ENCODE measurements around the gene TASL. TPM values are rescaled to one million over a fixed set of nuclear protein-coding genes. Genes with fewer than 3 reads are reported as not detected.

TASL gene
- total RNA-seq, 1 experiment from 2014 or later = not detected

GRCh38 chrX:30538271-30538670, 39.3 kb downstream of the TASL start:
- H3K27me3 Mint-ChIP-seq (ENCODE audit: low read depth) = peaks cover 2% of the 10 kb centered on the region; the same call in 1 of the 2 replicates
- H3K4me3 Mint-ChIP-seq = no peak overlapping the region
- no peaks in the 10 kb centered on the region for H3K79me1 ChIP-seq (ENCODE audit: insufficient read depth, low read depth, low read length, poor library complexity, severe bottlenecking)
- no peak overlapping the region for H3K4ac ChIP-seq (ENCODE audit: low read depth, low read length)
- no peak overlapping the region for H4K5ac ChIP-seq (ENCODE audit: insufficient read length, low read depth, low read length)
- no peak overlapping the region for H2AK5ac ChIP-seq (ENCODE audit: insufficient read length, low read length)
- no peak overlapping the region for H3K14ac ChIP-seq (ENCODE audit: insufficient read depth, low read length)
- H3K27me3 ChIP-seq (ENCODE audit: insufficient read depth, low read length) = no peaks in the 10 kb centered on the region
- no peaks in the 10 kb centered on the region for H3K4me1 ChIP-seq (ENCODE audit: insufficient read depth, low read length)
- no peaks in the 10 kb centered on the region for H3K9me3 ChIP-seq (ENCODE audit: control insufficient read depth, low read depth, low read length)
- H3K23ac ChIP-seq (ENCODE audit: insufficient read length, low read depth, low read length) = no peak overlapping the region
- H3K79me2 ChIP-seq (ENCODE audit: insufficient read depth, low read length) = no peaks in the 10 kb centered on the region
- H3K56ac ChIP-seq (ENCODE audit: insufficient read length, low read depth, low read length) = no peak overlapping the region
- H3K27ac Mint-ChIP-seq = no peak overlapping the region
- no peak overlapping the region for H4K8ac ChIP-seq (replicated peaks; ENCODE audit: insufficient read length, low read depth, low read length)
- no peaks in the 10 kb centered on the region for H3K23me2 ChIP-seq (ENCODE audit: insufficient read length, low read depth, low read length, poor library complexity, severe bottlenecking)
- H3K9ac ChIP-seq (ENCODE audit: extremely low read depth, insufficient read length, low read length) = no peak overlapping the region
- no peak for DNase-seq
- no peak for TF ChIP-seq CTCF (conservative IDR thresholded peaks at IDR 0.05)
- no peak overlapping the region for H2BK5ac ChIP-seq (ENCODE audit: insufficient read length, low read length)
- no peak overlapping the region for H2BK12ac ChIP-seq (ENCODE audit: insufficient read length, low read depth, low read length)
- WGBS (ENCODE audit: extremely low coverage, insufficient read length, low lambda C conversion rate) = no CpG with 5 or more reads among the region's 2 CpGs
- no peak overlapping the region for H4K91ac ChIP-seq (ENCODE audit: insufficient read length, low read depth, low read length)
- H3K27ac ChIP-seq (ENCODE audit: insufficient read length, low read depth, low read length) = no peak overlapping the region
- no peak overlapping the region for H2BK120ac ChIP-seq (ENCODE audit: low read depth, low read length, poor library complexity, severe bottlenecking)
- H2BK15ac ChIP-seq (ENCODE audit: low read depth, low read length) = no peak overlapping the region
- H3K4me2 ChIP-seq (ENCODE audit: insufficient read depth, insufficient read length, low read length) = no peak overlapping the region
- H3K4me1 Mint-ChIP-seq = peaks cover 0 to 4% of the 10 kb centered on the region in 2 experiments; a peak in 2 of 4 replicates
- H3T11ph ChIP-seq (ENCODE audit: low read length) = no peak overlapping the region
- H4K20me1 ChIP-seq (ENCODE audit: control insufficient read depth, insufficient read depth, insufficient read length) = no peaks in the 10 kb centered on the region
- H3K36me3 Mint-ChIP-seq (ENCODE audit: insufficient read depth in 1 of 3, low read depth in 3 of 3) = peaks cover 0 to 4% (median 0%) of the 10 kb centered on the region in 3 experiments; a peak in 1 of 7 replicates
- H2BK20ac ChIP-seq (ENCODE audit: low read depth, low read length, poor library complexity, severe bottlenecking) = no peak overlapping the region
- no peak overlapping the region for H3K18ac ChIP-seq (ENCODE audit: insufficient read length, low read depth, low read length)
- no peak overlapping the region for H2AFZ ChIP-seq (ENCODE audit: low read length)
- H3K9me3 Mint-ChIP-seq = peaks cover 20 to 57% of the 10 kb centered on the region in 2 experiments
